Thymus (tissue), 11 donors: Measurements from ENCODE around the gene ZNF728. TPM values are rescaled to one million over a fixed set of nuclear protein-coding genes. Genes with fewer than 3 reads are reported as not detected.
"Not testable (repeated sequence)": the region's sequence is repeated elsewhere in the genome, so short reads cannot be mapped to it uniquely, and the experiment has no call there.

Source experiments
- DNase-seq, 9 donors: peaks; one replicate each; pipeline ENCODE4 v3.0.0-alpha.2; 2013; ENCODE audit warnings: low spot score in 9 of 9, low read depth in 6 of 9, missing footprints in 1 of 9
- H3K27ac ChIP-seq, 2 donors: one replicate each; pipeline ENCODE4 v1.5.1; 2013; ENCODE audit warnings: control low read depth in 1 of 2, low read depth in 1 of 2, low read length in 1 of 2, mild to moderate bottlenecking in 1 of 2, moderate library complexity in 1 of 2
- H3K27me3 ChIP-seq, 2 donors: one replicate each; pipeline ENCODE4 v1.5.1; 2013; ENCODE audit warnings: low read length in 1 of 2; ENCODE audit not compliant: control insufficient read depth in 2 of 2, insufficient read depth in 1 of 2
- H3K36me3 ChIP-seq, 2 donors: one replicate each; pipeline ENCODE4 v1.5.1; 2013; ENCODE audit warnings: low read length in 1 of 2, mild to moderate bottlenecking in 1 of 2, moderate library complexity in 1 of 2; ENCODE audit not compliant: control insufficient read depth in 2 of 2, insufficient read depth in 2 of 2
- H3K4me1 ChIP-seq, 2 donors: one replicate each; pipeline ENCODE4 v1.5.1; 2013; ENCODE audit warnings: low read length in 2 of 2; ENCODE audit not compliant: control insufficient read depth in 2 of 2, insufficient read depth in 2 of 2
- H3K4me3 ChIP-seq, 2 donors: one replicate each; pipeline ENCODE4 v1.5.1; 2013; ENCODE audit warnings: low read length in 2 of 2, control low read depth in 1 of 2, mild to moderate bottlenecking in 1 of 2
- H3K9me3 ChIP-seq, 2 donors: one replicate each; pipeline ENCODE4 v1.5.1; 2013; ENCODE audit warnings: low read length in 1 of 2, mild to moderate bottlenecking in 1 of 2; ENCODE audit not compliant: control insufficient read depth in 2 of 2, insufficient read depth in 1 of 2
- WGBS: extraction: QIAGEN DNeasy Blood & Tissue Kit; methylation state at CpG from one replicate; pipeline ENCODE4 v1.1.7; 2013; 5-methylcytosine and 5-hydroxymethylcytosine counted together
- polyA plus RNA-seq: library from polyadenylated mRNA; stranded (reverse); fragments of 200-250 nt; gene quantifications from one replicate; pipeline ENCODE4 v1.2.3, GENCODE V29; 2013
- total RNA-seq: library from RNA; stranded (reverse); fragments of 120-200 nt; gene quantifications from one replicate; pipeline ENCODE4 v1.2.4, GENCODE V29; 2013
- donor health status: healthy.

Gene ZNF728
- total and polyA plus RNA-seq, 2 donors = 0.02 TPM; not detected in 1

GRCh38 chr19:22945560-22945959 is 57.4 kb downstream of the ZNF728 start:
- no peak overlapping the region for H3K27ac ChIP-seq
- H3K4me3 ChIP-seq = no peak overlapping the region
- 68% methylated on average over 5 of the region's 5 CpGs for WGBS
- peaks cover 5 to 13% of the 10 kb centered on the region in 2 donors for H3K9me3 ChIP-seq
- H3K36me3 ChIP-seq = no peaks in the 10 kb centered on the region
- no peaks in the 10 kb centered on the region for H3K27me3 ChIP-seq
- H3K4me1 ChIP-seq = no peaks in the 10 kb centered on the region
- DNase-seq = peak in 1 of 9 donors; percentile 15

GRCh38 chr19:22935151-22935550 is 67.8 kb downstream of the ZNF728 start:
- 92% methylated on average over 2 of the region's 2 CpGs for WGBS
- no peaks in the 10 kb centered on the region for H3K27me3 ChIP-seq
- no peaks in the 10 kb centered on the region for H3K4me1 ChIP-seq
- H3K27ac ChIP-seq = no peak overlapping the region
- H3K9me3 ChIP-seq = no peaks in the 10 kb centered on the region
- DNase-seq = no peak
- H3K36me3 ChIP-seq = no peaks in the 10 kb centered on the region
- no peak overlapping the region for H3K4me3 ChIP-seq

- H3K4me3 ChIP-seq, H3K4me1 ChIP-seq, H3K27me3 ChIP-seq, H3K27ac ChIP-seq, H3K36me3 ChIP-seq, DNase-seq, H3K9me3 ChIP-seq: not testable (repeated sequence)
- 97% methylated on average over 20 of the region's 34 CpGs for WGBS
These were observed 75.4 kb downstream of the ZNF728 start for GRCh38 chr19:22927576-22927975.

GRCh38 chr19:22925181-22925580 is 77.8 kb downstream of the ZNF728 start:
- 95% methylated on average over 41 of the region's 41 CpGs for WGBS
- not testable (repeated sequence) for H3K4me3 ChIP-seq, H3K27me3 ChIP-seq, H3K36me3 ChIP-seq, DNase-seq, H3K9me3 ChIP-seq, H3K4me1 ChIP-seq, H3K27ac ChIP-seq

Other genes starting within 250 kb of the ZNF728 start
- 0.05 TPM for gene ZNF99, start 219.0 kb downstream of the ZNF728 start, total RNA-seq
- gene ZNF99, start 219.0 kb downstream of the ZNF728 start, polyA plus RNA-seq = 0.02 TPM
- gene ZNF723, start 170.9 kb downstream of the ZNF728 start, total RNA-seq = not detected
- gene ZNF723, start 170.9 kb downstream of the ZNF728 start, polyA plus RNA-seq = 0.02 TPM
- gene ZNF730, start 113.8 kb upstream of the ZNF728 start, total RNA-seq = 4.4 TPM
- 0.23 TPM for gene ZNF730, start 113.8 kb upstream of the ZNF728 start, polyA plus RNA-seq
- 8.4 TPM for gene ZNF724, start 247.2 kb upstream of the ZNF728 start, total RNA-seq
- 1.1 TPM for gene ZNF724, start 247.2 kb upstream of the ZNF728 start, polyA plus RNA-seq